Suprapubic skin (tissue), 4 donors: ENCODE results near the gene SLC49A4. TPM values are rescaled to one million over a fixed set of nuclear protein-coding genes. Genes with fewer than 3 reads are reported as not detected.
A peak's percentile ranks its signal among the peaks of the same experiment; 100 is the strongest.

Experiments used
- DNase-seq, 2 donors: peaks; one replicate each; pipeline ENCODE4 v3.0.0-alpha.2; 2019; ENCODE audit warnings: low spot score in 2 of 2
- H3K27ac ChIP-seq: fragments of 200-600 bp; sonication (generic); one replicate; pipeline ENCODE4 v1.5.1; 2019
- H3K27me3 ChIP-seq: fragments of 200-600 bp; sonication (generic); one replicate; pipeline ENCODE4 v1.5.1; 2019
- H3K36me3 ChIP-seq: fragments of 200-600 bp; sonication (generic); one replicate; pipeline ENCODE4 v1.5.1; 2019
- H3K4me1 ChIP-seq: fragments of 200-600 bp; sonication (generic); one replicate; pipeline ENCODE4 v1.5.1; 2019
- H3K4me3 ChIP-seq: fragments of 200-600 bp; sonication (generic); one replicate; pipeline ENCODE4 v1.5.1; 2019; ENCODE audit warnings: mild to moderate bottlenecking
- H3K9me3 ChIP-seq: fragments of 200-600 bp; sonication (generic); one replicate; pipeline ENCODE4 v1.5.1; 2019
- CTCF ChIP-seq, 2 donors: fragments of 200-600 bp in 1 of 2; fragments of 450-650 bp in 1 of 2; sonication (generic) in 1 of 2; IDR thresholded peaks; one replicate each; pipeline ENCODE4 v1.5.1; 2016 to 2019; ENCODE audit warnings: antibody characterized with exemption in 2 of 2, mild to moderate bottlenecking in 1 of 2, moderate library complexity in 1 of 2
- EP300 ChIP-seq: sonication (generic); formaldehyde crosslinking; IDR thresholded peaks from one replicate; pipeline ENCODE4 v1.6.1; 2017; ENCODE audit warnings: antibody characterized with exemption
- POLR2A ChIP-seq, 2 donors: fragments of 450-650 bp; IDR thresholded peaks; one replicate each; pipeline ENCODE4 v1.6.1; 2017; ENCODE audit warnings: antibody characterized with exemption in 2 of 2, mild to moderate bottlenecking in 2 of 2, moderate library complexity in 2 of 2
- POLR2AphosphoS5 ChIP-seq, 3 donors: sonication (generic); formaldehyde crosslinking; IDR thresholded peaks; one replicate each; pipeline ENCODE4 v1.6.1; 2017; ENCODE audit warnings: antibody characterized with exemption in 3 of 3
- WGBS: methylation state at CpG from one replicate; pipeline ENCODE4 v1.1.5; 2018; 5-methylcytosine and 5-hydroxymethylcytosine counted together
- total RNA-seq, 4 donors: library from RNA; depleted of rRNA; stranded (reverse); fragments of >200 nt; gene quantifications; one replicate each; pipeline ENCODE4 v1.1.0, GENCODE V29; 2016

Gene SLC49A4
- total RNA-seq, 4 donors from 2014 or later, result 20.9 to 34.0 (median 32.1) TPM

- no peaks in the 10 kb centered on the region for H3K9me3 ChIP-seq
- peaks cover 56% of the 10 kb centered on the region for H3K4me1 ChIP-seq
Observed at GRCh38 chr3:122795674-122796195, 866 bp downstream of the SLC49A4 start.

GRCh38 chr3:122797291-122797690 is 2.4 kb downstream of the SLC49A4 start:
- Histone ChIP-seq H3K27ac (no peak overlapping the region), H3K36me3 (no peaks in the 10 kb centered on the region), H3K4me3 (no peak overlapping the region), H3K9me3 (no peaks in the 10 kb centered on the region), H3K4me1 (peaks cover 66% of the 10 kb centered on the region), H3K27me3 (no peaks in the 10 kb centered on the region)
- DNase-seq, result no peak
- WGBS, result 59% methylated on average over 3 of the region's 3 CpGs
- TF ChIP-seq EP300 (no peak), CTCF (IDR thresholded peaks at IDR 0.05) (no peak), POLR2A (IDR thresholded peaks at IDR 0.05) (no peak)

More at GRCh38 chr3:122795674-122796195, 866 bp downstream of the SLC49A4 start:
- no peaks in the 10 kb centered on the region for H3K36me3 ChIP-seq
- 24% methylated on average over 11 of the region's 11 CpGs for WGBS
- H3K27ac ChIP-seq, result peak overlapping the region; percentile 97
- H3K4me3 ChIP-seq, result peak overlapping the region; percentile 90
- TF ChIP-seq CTCF (IDR thresholded peaks at IDR 0.05) (no peak), POLR2A (IDR thresholded peaks at IDR 0.05) (no peak)
- no peak for DNase-seq
- no peaks in the 10 kb centered on the region for H3K27me3 ChIP-seq

- Histone ChIP-seq H3K9me3 (no peaks in the 10 kb centered on the region), H3K4me1 (peaks cover 57% of the 10 kb centered on the region), H3K36me3 (no peaks in the 10 kb centered on the region), H3K27me3 (no peaks in the 10 kb centered on the region), H3K4me3 (no peak overlapping the region), H3K27ac (no peak overlapping the region)
- DNase-seq, result no peak
- 59% methylated on average over 2 of the region's 2 CpGs for WGBS
- no peak for TF ChIP-seq EP300
- no peak for TF ChIP-seq POLR2AphosphoS5 (IDR thresholded peaks at IDR 0.05)
- TF ChIP-seq POLR2A (IDR thresholded peaks at IDR 0.05), result no peak
- TF ChIP-seq CTCF (IDR thresholded peaks at IDR 0.05), result no peak
Observed at GRCh38 chr3:122799322-122799721, 4.5 kb downstream of the SLC49A4 start.

- no peak for TF ChIP-seq CTCF (IDR thresholded peaks at IDR 0.05)
- no peak for TF ChIP-seq POLR2A (IDR thresholded peaks at IDR 0.05)
- no peak for TF ChIP-seq POLR2AphosphoS5 (IDR thresholded peaks at IDR 0.05)
- no peak for TF ChIP-seq EP300
- no peak for DNase-seq
- Histone ChIP-seq H3K4me3 (no peak overlapping the region), H3K27me3 (no peaks in the 10 kb centered on the region), H3K9me3 (no peaks in the 10 kb centered on the region), H3K4me1 (peaks cover 54% of the 10 kb centered on the region), H3K27ac (no peak overlapping the region), H3K36me3 (no peaks in the 10 kb centered on the region)
- WGBS, result 58% methylated on average over 1 of the region's 1 CpG
Observed at GRCh38 chr3:122800031-122800430, 5.2 kb downstream of the SLC49A4 start.

- H3K27me3 ChIP-seq, result no peaks in the 10 kb centered on the region
- H3K36me3 ChIP-seq, result no peaks in the 10 kb centered on the region
- 60% methylated on average over 3 of the region's 3 CpGs for WGBS
- DNase-seq, result no peak
- no peak overlapping the region for H3K4me3 ChIP-seq
- H3K9me3 ChIP-seq, result no peaks in the 10 kb centered on the region
- no peak for TF ChIP-seq POLR2A (IDR thresholded peaks at IDR 0.05)
- H3K27ac ChIP-seq, result no peak overlapping the region
- H3K4me1 ChIP-seq, result peaks cover 49% of the 10 kb centered on the region
Observed at GRCh38 chr3:122800706-122801237, 5.9 kb downstream of the SLC49A4 start.

GRCh38 chr3:122802323-122802722 is 7.5 kb downstream of the SLC49A4 start:
- no peak overlapping the region for H3K27ac ChIP-seq
- peaks cover 35% of the 10 kb centered on the region for H3K4me1 ChIP-seq
- no peak overlapping the region for H3K4me3 ChIP-seq
- no peaks in the 10 kb centered on the region for H3K36me3 ChIP-seq
- H3K27me3 ChIP-seq, result no peaks in the 10 kb centered on the region
- no peak for DNase-seq
- WGBS, result 88% methylated on average over 1 of the region's 1 CpG
- TF ChIP-seq POLR2A (IDR thresholded peaks at IDR 0.05) (no peak), EP300 (no peak), POLR2AphosphoS5 (IDR thresholded peaks at IDR 0.05) (no peak), CTCF (IDR thresholded peaks at IDR 0.05) (no peak)
- no peaks in the 10 kb centered on the region for H3K9me3 ChIP-seq
